ENCODE results near the gene NCAPG2.

- TF ChIP-seq EZH2 (IDR thresholded peaks at IDR 0.05; ENCODE audit: insufficient read depth, poor library complexity, severe bottlenecking): no peak
- no peak for TF ChIP-seq EZH2phosphoT487 (IDR thresholded peaks at IDR 0.05; ENCODE audit: insufficient read depth, low read depth)
These were observed 12.2 kb upstream of the NCAPG2 start for GRCh38 chr7:158716802-158717201.
